Erythroblast (primary cell): ENCODE measurements around the gene ADAMTSL1.

Source experiments
- GATA1 ChIP-seq: IDR thresholded peaks from 2 replicates; pipeline ENCODE4 v1.6.1; 2011; ENCODE audit warnings: low read depth, mild to moderate bottlenecking, control low read depth, low read length, moderate library complexity
- POLR2A ChIP-seq: IDR thresholded peaks from 2 replicates; pipeline ENCODE4 v1.6.1; 2011; ENCODE audit warnings: mild to moderate bottlenecking, low read length

DNA sequence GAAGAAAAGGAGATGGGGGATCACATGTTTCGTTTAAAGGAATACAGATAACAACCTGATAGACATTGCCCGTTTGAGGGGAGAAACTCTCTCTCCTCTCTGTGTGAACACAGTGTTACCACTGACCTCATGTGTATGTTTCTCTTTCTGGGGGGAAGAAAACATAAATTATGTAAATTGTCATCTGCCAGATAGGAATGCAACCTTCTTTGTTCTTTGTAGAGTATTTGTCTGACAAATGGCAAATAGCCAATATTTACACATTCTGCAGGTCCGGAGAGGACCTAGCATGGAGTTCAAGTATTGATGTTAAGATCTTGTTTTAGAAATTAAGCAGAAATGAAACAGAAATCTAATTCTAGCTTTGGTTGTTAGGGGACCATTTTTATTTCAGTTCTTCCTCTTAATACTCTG, 282.8 kb downstream of the ADAMTSL1 start:
- TF ChIP-seq POLR2A: no peak
- no peak for TF ChIP-seq GATA1
